HepG2 (cell line): ENCODE data around the gene PDGFB. TPM values are rescaled to one million over a fixed set of nuclear protein-coding genes. Genes with fewer than 3 reads are reported as not detected.

Source experiments
- polyA plus RNA-seq, 8 experiments: library from polyadenylated mRNA; depleted of rRNA in 3 of 8; stranded (reverse) in 7 of 8; unstranded in 1 of 8; fragments of >200 nt; fragmentation: Illumina TruSeq in 4 of 8; extraction: Trizol in 4 of 8; gene quantifications; 2 replicates each; pipeline versions ENCODE4 v1.2.1 to v1.2.3, GENCODE V29; 2011 to 2016; ENCODE audit warnings: low read depth in 4 of 8, missing spikeins in 1 of 8, mixed read lengths in 1 of 8; ENCODE audit not compliant: insufficient read depth in 1 of 8
- total RNA-seq, 5 experiments: library from RNA; depleted of rRNA; stranded (reverse); fragments of >200 nt; fragmentation: Illumina TruSeq; extraction: Trizol; gene quantifications; 2 replicates each; pipeline ENCODE4 v1.2.3, GENCODE V29; 2016; ENCODE audit warnings: low read depth in 1 of 5

PDGFB gene
- total and polyA plus RNA-seq, 2 of the 13 experiments (the other 11 are each of a cell fraction or from before 2014, with no cell fraction given), result 1.4 to 10.1 TPM

Other genes with a start within 250 kb of the PDGFB start
- gene APOBEC3C, start 230.7 kb downstream of the PDGFB start, total RNA-seq (2016; rRNA removed; fragmentation: Illumina TruSeq; extraction: Trizol), result 8.9 and 10.8 TPM in 2 replicates
- 20.4 and 27.6 TPM in 2 replicates for gene APOBEC3C, start 230.7 kb downstream of the PDGFB start, polyA plus RNA-seq (2011; rRNA removed)
- 0.21 and 0.24 TPM in 2 replicates for gene APOBEC3D, start 223.9 kb downstream of the PDGFB start, total RNA-seq (2016; rRNA removed; fragmentation: Illumina TruSeq; extraction: Trizol)
- gene APOBEC3D, start 223.9 kb downstream of the PDGFB start, polyA plus RNA-seq (2011; rRNA removed), result 0.61 and 1.0 TPM in 2 replicates
- gene APOBEC3F, start 204.1 kb downstream of the PDGFB start, total RNA-seq (2016; rRNA removed; fragmentation: Illumina TruSeq; extraction: Trizol), result 2.9 and 3.8 TPM in 2 replicates
- gene APOBEC3F, start 204.1 kb downstream of the PDGFB start, polyA plus RNA-seq (2011; rRNA removed), result 2.7 and 3.7 TPM in 2 replicates
- 2.7 and 3.2 TPM in 2 replicates for gene APOBEC3G, start 167.7 kb downstream of the PDGFB start, total RNA-seq (2016; rRNA removed; fragmentation: Illumina TruSeq; extraction: Trizol)
- 4.1 and 5.7 TPM in 2 replicates for gene APOBEC3G, start 167.7 kb downstream of the PDGFB start, polyA plus RNA-seq (2011; rRNA removed)
- gene APOBEC3H, start 147.7 kb downstream of the PDGFB start, total RNA-seq (2016; rRNA removed; fragmentation: Illumina TruSeq; extraction: Trizol), result 0.31 and 1.0 TPM in 2 replicates
- 0.18 and 0.20 TPM in 2 replicates for gene APOBEC3H, start 147.7 kb downstream of the PDGFB start, polyA plus RNA-seq (2011; rRNA removed)
- 0.20 and 0.35 TPM in 2 replicates for gene CBX7, start 92.3 kb downstream of the PDGFB start, total RNA-seq (2016; rRNA removed; fragmentation: Illumina TruSeq; extraction: Trizol)
- 4.9 and 7.1 TPM in 2 replicates for gene CBX7, start 92.3 kb downstream of the PDGFB start, polyA plus RNA-seq (2011; rRNA removed)
- gene RPL3, start 74.6 kb upstream of the PDGFB start, total RNA-seq (2016; rRNA removed; fragmentation: Illumina TruSeq; extraction: Trizol), result 1,051 and 1,499 TPM in 2 replicates
- 3,218 and 3,279 TPM in 2 replicates for gene RPL3, start 74.6 kb upstream of the PDGFB start, polyA plus RNA-seq (2011; rRNA removed)
- 0.27 TPM in 1 of 2 replicates, not detected in the other for gene SYNGR1, start 105.0 kb upstream of the PDGFB start, total RNA-seq (2016; rRNA removed; fragmentation: Illumina TruSeq; extraction: Trizol)
- 2.7 and 3.3 TPM in 2 replicates for gene SYNGR1, start 105.0 kb upstream of the PDGFB start, polyA plus RNA-seq (2011; rRNA removed)
- 12.8 and 14.3 TPM in 2 replicates for gene TAB1, start 154.8 kb upstream of the PDGFB start, total RNA-seq (2016; rRNA removed; fragmentation: Illumina TruSeq; extraction: Trizol)
- 15.9 and 22.2 TPM in 2 replicates for gene TAB1, start 154.8 kb upstream of the PDGFB start, polyA plus RNA-seq (2011; rRNA removed)
- 0.15 TPM in 1 of 2 replicates, not detected in the other for gene MGAT3, start 212.0 kb upstream of the PDGFB start, total RNA-seq (2016; rRNA removed; fragmentation: Illumina TruSeq; extraction: Trizol)
- gene MGAT3, start 212.0 kb upstream of the PDGFB start, polyA plus RNA-seq (2011; rRNA removed), result 0.04 and 0.11 TPM in 2 replicates